ENCODE results near the gene NFE2L1. TPM values are rescaled to one million over a fixed set of nuclear protein-coding genes. Genes with fewer than 3 reads are reported as not detected.
A peak's percentile ranks its signal among the peaks of the same experiment; 100 is the strongest.

The NFE2L1 gene
- total and polyA plus RNA-seq, 9 of the 15 experiments (the other 6 are each of a cell fraction or from before 2014, with no cell fraction given), result 2.0 to 68.6 (median 39.7) TPM

DNA sequence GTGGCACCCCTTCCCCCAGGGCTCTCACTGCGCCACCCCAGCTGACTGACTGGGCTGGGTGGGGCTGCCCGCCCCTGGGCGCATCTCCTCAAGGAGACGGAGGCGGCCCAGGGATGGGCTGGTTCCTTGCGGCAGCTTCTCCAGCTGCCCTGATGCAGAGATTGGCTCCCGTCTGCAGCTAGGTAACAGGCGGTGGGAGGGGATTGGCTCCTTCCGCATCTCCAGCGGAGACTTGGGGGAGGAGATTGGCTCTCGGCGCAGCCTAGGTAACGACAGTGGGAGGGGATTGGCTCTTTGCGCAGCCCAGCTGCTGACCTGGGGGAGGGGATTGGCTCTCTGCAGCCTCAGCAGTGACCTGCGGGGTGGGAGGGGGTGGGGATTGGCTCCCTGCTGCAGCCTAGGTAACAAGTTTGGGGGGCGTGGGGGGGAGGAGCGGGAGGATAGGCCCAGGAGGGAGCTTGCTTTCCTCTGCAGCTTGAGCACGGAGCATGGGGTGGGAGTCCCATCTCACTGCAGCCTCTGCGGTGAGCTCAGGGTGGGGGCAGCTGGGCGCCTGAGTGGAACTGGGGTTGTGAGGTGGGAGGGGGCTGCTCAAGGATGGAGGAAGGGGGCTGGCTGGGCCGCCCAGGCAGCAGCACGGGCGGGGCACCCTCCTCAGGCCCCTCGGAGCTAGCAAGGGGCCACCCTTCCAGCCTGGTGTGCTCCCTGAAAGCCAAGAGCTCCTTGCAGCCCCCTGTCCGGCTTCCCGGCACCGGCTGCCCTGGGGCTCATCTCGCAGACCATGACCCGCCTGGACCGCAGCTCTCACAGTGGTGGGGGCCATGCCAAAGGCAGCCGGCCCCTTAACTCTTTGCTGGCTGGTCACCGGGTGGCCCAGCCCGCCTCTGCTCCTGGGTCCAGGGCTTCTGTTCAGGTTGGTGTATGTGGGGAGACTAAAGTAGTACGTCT lies 6.4 kb downstream of the NFE2L1 start (continued):
- TF ChIP-seq SRSF1 (IDR thresholded peaks at IDR 0.05; ENCODE audit: low read depth, low read length), result no peak
- TF ChIP-seq PPARD (CRISPR knock-in tag; IDR thresholded peaks at IDR 0.05), result no peak
- peak; percentile 73 for TF ChIP-seq RBFOX2 (IDR thresholded peaks at IDR 0.05; ENCODE audit: low read depth, low read length)
- TF ChIP-seq, protein P1, sequence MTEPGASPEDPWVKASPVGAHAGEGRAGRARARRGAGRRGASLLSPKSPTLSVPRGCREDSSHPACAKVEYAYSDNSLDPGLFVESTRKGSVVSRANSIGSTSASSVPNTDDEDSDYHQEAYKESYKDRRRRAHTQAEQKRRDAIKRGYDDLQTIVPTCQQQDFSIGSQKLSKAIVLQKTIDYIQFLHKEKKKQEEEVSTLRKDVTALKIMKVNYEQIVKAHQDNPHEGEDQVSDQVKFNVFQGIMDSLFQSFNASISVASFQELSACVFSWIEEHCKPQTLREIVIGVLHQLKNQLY (CRISPR knock-in tag; conservative IDR thresholded peaks at IDR 0.05), result no peak
- TF ChIP-seq CBFA2T2 (conservative IDR thresholded peaks at IDR 0.05), result no peak
- TF ChIP-seq, protein P2, sequence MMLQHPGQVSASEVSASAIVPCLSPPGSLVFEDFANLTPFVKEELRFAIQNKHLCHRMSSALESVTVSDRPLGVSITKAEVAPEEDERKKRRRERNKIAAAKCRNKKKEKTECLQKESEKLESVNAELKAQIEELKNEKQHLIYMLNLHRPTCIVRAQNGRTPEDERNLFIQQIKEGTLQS (IDR thresholded peaks at IDR 0.05), result no peak
- TF ChIP-seq, protein P2 (CRISPR knock-in tag; conservative IDR thresholded peaks at IDR 0.05), result no peak
- no peak for TF ChIP-seq FIP1L1 (IDR thresholded peaks at IDR 0.05; ENCODE audit: low read depth, low read length, poor library complexity, severe bottlenecking)
- no peak for TF ChIP-seq ZC3H11A (IDR thresholded peaks at IDR 0.05; ENCODE audit: low read depth, low read length)
- no peak for TF ChIP-seq GATAD2A (IDR thresholded peaks at IDR 0.05)
- TF ChIP-seq WHSC1 (IDR thresholded peaks at IDR 0.05; ENCODE audit: low read length), result no peak
- TF ChIP-seq STAT5B (CRISPR knock-in tag; IDR thresholded peaks at IDR 0.05), result no peak
- TF ChIP-seq, protein P3, sequence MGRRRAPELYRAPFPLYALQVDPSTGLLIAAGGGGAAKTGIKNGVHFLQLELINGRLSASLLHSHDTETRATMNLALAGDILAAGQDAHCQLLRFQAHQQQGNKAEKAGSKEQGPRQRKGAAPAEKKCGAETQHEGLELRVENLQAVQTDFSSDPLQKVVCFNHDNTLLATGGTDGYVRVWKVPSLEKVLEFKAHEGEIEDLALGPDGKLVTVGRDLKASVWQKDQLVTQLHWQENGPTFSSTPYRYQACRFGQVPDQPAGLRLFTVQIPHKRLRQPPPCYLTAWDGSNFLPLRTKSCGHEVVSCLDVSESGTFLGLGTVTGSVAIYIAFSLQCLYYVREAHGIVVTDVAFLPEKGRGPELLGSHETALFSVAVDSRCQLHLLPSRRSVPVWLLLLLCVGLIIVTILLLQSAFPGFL (CRISPR knock-in tag; IDR thresholded peaks at IDR 0.05), result no peak
